Measurements from ENCODE around the gene CEP162.

DNA sequence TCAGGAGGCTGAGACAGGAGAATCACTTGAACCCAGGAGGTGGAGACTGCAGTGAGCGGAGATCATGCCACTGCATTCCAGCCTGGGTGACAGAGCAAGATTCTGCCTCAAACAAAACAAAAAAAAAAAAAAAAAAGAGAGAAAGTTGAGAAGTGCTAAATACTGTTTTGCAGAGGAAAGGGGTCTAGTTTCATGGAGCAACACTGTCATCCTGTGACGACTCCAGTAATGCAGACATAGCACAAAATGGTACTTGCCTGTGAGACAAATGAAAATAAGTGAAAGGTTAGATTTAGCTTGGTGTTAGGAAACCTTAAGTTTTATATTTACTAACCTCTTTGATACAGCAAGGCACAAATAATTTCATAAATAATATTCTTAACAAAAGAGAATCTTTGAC is 29.7 kb downstream of the CEP162 start:
- TF ChIP-seq, protein P1, sequence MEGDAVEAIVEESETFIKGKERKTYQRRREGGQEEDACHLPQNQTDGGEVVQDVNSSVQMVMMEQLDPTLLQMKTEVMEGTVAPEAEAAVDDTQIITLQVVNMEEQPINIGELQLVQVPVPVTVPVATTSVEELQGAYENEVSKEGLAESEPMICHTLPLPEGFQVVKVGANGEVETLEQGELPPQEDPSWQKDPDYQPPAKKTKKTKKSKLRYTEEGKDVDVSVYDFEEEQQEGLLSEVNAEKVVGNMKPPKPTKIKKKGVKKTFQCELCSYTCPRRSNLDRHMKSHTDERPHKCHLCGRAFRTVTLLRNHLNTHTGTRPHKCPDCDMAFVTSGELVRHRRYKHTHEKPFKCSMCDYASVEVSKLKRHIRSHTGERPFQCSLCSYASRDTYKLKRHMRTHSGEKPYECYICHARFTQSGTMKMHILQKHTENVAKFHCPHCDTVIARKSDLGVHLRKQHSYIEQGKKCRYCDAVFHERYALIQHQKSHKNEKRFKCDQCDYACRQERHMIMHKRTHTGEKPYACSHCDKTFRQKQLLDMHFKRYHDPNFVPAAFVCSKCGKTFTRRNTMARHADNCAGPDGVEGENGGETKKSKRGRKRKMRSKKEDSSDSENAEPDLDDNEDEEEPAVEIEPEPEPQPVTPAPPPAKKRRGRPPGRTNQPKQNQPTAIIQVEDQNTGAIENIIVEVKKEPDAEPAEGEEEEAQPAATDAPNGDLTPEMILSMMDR (IDR thresholded peaks at IDR 0.05) = no peak
- TF ChIP-seq POLR2A (IDR thresholded peaks at IDR 0.05) = no peak

Data from breast epithelium (tissue), 3 donors.